ENCODE results near the gene KATNAL1.

KATNAL1 gene

DNA sequence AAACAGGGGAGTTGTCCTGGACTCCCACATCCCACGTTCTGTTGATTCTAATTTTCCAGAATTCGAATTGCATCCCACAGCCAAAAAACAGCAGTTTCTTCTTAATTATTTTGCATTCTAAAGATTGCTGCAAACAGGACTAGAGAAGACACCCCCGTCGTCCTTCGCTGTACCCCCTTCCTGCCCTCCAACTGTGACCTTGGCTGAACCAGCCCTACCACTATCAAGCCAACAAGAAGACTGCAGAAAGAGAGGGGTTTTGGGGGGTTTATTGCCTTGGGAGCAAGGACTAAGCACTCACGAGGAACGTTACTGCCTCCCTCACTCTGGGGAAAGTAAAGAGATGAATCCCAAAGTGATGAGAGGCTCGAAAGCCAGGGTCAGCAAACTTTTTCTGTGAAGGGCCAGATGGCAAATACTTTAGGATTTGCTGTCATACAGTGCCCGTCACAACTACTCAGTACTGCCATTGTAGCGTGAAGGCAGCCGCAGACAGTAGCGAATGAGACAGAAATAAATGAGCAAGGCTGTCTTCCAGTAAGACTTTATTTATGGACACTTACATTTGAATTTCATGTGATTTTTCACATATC is 32.5 kb upstream of the KATNAL1 start:
- DNase-seq = no peak
- ATAC-seq = no peak
- Mint-ChIP-seq H3K4me3 (no peak overlapping the region), H3K4me1 (peaks cover 17% of the 10 kb centered on the region), H3K27ac (no peak overlapping the region), H3K36me3 (ENCODE audit: low read depth) (no peaks in the 10 kb centered on the region), H3K9me3 (no peaks in the 10 kb centered on the region), H3K27me3 (no peaks in the 10 kb centered on the region)

DNA sequence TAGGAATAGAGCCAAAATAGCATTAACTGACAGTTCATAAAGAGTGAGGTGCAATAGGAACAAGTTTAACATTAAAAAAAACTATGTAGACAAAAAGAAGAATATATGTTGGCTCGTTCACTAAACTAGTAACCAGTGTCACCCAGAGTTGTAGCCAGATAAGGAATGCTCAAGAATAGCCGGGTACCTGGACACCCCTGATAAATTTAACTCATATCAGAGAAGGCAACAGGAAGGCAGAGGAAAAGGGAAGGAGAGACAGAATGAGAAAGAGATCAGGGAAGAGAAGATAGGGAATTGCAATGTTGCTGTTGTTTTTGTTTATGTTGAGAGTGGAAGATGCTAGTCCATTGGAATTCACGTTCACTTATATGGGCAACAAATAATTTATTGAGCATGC is 31.6 kb upstream of the KATNAL1 start:
- Mint-ChIP-seq H3K4me1 (peaks cover 20% of the 10 kb centered on the region), H3K27ac (no peak overlapping the region), H3K4me3 (no peak overlapping the region), H3K36me3 (ENCODE audit: low read depth) (no peaks in the 10 kb centered on the region), H3K9me3 (no peaks in the 10 kb centered on the region), H3K27me3 (no peaks in the 10 kb centered on the region)
- DNase-seq (no peak), ATAC-seq (no peak)

DNA sequence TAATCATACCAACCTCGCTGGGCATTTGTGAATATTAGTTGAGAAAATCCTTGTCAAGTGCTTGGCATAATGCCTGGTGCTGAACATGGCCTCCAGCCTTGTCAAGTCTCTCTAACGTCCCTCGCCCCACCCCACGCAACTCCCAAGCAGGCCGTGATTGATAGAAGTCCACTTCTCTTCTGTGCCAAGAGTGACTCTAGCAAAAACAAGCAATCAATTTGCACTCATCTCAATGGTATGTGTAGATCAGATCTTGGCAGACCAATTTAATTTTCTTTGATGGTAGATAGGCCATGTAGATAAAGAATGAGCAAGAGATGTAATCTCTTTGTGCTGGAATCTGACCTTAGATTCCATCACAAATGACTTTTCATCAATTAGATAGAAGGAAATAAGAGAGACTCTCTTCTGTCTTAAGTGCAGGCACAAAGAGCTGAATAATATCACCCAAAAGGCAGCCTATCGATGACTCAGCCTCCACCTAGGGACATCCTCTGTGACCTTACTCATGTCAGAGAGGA is 31.0 kb upstream of the KATNAL1 start:
- Mint-ChIP-seq H3K27ac (no peak overlapping the region), H3K4me3 (no peak overlapping the region), H3K27me3 (no peaks in the 10 kb centered on the region), H3K36me3 (ENCODE audit: low read depth) (no peaks in the 10 kb centered on the region), H3K4me1 (peaks cover 20% of the 10 kb centered on the region), H3K9me3 (no peaks in the 10 kb centered on the region)
- ATAC-seq = no peak
- no peak for DNase-seq

DNA sequence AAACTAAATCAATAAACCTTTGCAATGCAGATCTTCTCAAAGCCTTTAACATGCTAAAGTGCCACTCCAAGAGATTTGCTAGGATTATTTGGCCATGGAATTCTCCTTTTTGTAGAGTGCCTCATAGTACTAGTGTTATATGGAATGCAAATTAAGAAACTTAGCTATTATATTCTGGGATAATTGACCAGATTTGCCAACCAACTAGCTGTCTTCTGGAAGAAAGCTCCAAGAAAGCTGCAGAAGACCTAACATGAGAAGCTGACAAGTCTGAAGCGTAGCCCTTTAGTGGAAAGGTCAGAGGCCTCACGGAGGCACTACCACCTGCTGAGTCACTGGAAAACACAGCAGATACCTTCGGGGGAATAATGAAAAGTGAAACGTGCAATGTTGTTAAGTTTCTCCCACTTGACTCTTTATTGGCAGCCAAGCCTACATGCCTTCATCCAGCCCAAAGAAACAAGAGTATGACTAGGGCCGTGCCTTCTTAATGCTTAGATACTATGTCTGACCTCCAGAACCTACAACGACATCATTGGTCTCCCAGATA is 29.8 kb upstream of the KATNAL1 start:
- DNase-seq = no peak
- Mint-ChIP-seq H3K4me3 (no peak overlapping the region), H3K9me3 (no peaks in the 10 kb centered on the region), H3K27ac (no peak overlapping the region), H3K36me3 (ENCODE audit: low read depth) (no peaks in the 10 kb centered on the region), H3K4me1 (peaks cover 21% of the 10 kb centered on the region), H3K27me3 (peaks cover 2% of the 10 kb centered on the region)
- peak; percentile 82 for ATAC-seq

DNA sequence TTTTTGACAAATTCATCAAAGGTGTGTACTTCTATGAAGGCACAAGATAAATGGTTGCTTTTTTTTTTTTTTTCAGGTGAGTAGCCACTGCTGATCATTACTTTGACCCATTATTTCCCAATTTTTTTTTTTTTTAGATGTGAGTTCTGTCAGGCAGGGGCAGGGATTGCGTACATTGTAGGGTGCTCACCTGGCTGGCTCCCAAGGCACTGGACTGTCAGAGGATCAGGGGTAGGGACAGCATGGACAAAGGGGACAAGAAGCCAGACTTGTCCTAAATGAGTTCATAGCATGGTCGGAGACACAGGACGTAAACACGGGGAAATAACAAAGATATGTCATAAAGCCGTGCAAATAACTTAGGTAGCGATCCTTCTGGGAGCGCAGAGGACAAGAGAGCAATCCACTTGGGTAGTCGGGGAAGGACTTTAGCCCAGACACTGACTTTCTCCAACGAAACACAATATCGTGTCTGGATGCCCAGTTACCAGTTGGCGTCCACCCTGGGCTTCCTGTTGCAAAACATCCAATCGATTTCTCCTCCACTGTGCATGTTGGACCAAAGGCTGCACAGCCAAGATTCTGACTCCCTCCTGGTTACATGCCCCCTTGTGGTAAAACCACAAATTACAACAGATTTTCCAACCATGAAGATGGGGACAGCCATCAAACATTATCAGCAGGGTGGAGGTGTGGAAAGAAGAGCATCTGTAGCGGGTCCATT is 27.5 kb upstream of the KATNAL1 start:
- peaks cover 28% of the 10 kb centered on the region for H3K4me1 Mint-ChIP-seq
- DNase-seq = no peak
- no peaks in the 10 kb centered on the region for H3K9me3 Mint-ChIP-seq
- no peak for ATAC-seq
- H3K36me3 Mint-ChIP-seq (ENCODE audit: low read depth) = no peaks in the 10 kb centered on the region
- no peak overlapping the region for H3K27ac Mint-ChIP-seq
- H3K27me3 Mint-ChIP-seq = peaks cover 2% of the 10 kb centered on the region
- no peak overlapping the region for H3K4me3 Mint-ChIP-seq

DNA sequence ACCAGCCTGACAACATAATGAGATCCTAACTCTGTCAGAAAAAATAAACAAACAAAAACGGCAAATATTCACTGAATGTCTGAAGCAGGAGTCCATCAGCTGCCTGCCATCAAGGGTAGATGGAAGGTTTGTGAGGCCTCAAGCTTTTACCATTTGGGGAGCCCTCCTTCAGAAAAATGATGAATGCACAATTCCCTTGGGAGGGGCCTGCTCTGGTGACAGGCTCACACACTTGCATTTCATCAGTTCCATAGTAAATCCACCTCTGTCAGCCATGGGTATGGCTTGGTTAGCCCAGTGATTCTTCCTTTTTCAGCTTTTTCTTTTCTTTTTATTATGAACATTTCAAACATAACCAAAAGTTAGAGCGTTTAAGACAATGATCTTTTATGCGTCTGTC is 26.3 kb upstream of the KATNAL1 start:
- Mint-ChIP-seq H3K4me1 (peaks cover 28% of the 10 kb centered on the region), H3K27ac (no peak overlapping the region), H3K4me3 (no peak overlapping the region), H3K27me3 (peaks cover 2% of the 10 kb centered on the region), H3K9me3 (no peaks in the 10 kb centered on the region), H3K36me3 (ENCODE audit: low read depth) (no peaks in the 10 kb centered on the region)
- ATAC-seq (no peak), DNase-seq (no peak)

DNA sequence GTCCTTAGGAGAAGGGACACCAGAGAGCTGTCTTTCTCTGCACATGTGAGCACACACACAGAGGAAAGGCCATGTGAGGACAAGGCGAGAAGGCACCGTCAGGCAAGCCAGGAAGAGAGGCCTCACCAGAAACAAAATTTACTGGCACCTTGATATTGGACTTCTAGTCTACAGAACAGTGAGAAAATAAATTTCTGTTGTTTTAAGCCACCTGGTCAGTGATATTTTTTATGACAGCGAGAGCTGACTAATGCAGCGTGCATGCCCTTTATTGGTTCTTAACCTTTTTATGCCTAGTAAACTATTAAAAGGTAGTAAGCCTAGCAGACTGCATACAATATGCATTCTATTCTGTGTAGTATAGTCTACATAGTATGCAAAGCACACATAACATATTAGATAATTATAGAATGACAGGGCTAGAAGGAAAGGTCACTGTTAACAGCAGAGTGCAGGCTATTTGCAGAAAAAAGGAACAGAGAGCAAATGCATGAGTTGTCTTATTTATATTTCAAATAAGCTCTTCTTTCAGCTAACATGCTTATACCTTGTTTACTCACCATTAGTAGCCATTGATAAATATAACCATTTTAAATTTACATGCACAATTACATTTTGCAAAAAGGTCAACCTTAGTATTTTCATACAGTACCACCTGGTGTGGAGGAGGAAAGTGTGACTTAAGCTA is 25.2 kb upstream of the KATNAL1 start:
- Mint-ChIP-seq H3K36me3 (ENCODE audit: low read depth) (no peaks in the 10 kb centered on the region), H3K27me3 (peaks cover 2% of the 10 kb centered on the region), H3K27ac (no peak overlapping the region), H3K4me3 (no peak overlapping the region), H3K9me3 (no peaks in the 10 kb centered on the region), H3K4me1 (peaks cover 23% of the 10 kb centered on the region)
- no peak for ATAC-seq
- no peak for DNase-seq

DNA sequence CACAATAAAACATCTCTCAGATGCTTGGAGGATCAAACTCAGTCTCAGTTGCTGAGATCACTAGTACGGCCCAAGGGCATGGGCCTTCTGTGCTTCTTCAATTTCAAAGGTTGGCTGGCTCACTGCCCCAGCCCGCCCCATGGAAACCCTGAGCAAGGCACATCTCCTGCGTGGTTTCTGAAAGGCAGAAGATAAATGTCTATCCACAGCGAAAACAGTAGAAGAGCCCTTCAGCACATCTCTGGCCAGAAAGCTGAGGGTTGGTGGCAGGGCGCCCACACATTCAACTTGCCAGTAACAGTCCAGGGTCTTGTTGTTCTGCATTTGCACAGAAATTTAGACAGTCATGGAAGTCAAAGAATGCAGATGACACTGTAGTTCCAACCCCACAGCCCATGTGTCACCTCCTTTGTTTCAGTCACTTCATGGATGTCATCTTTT is 24.0 kb upstream of the KATNAL1 start:
- no peak for DNase-seq
- peaks cover 12% of the 10 kb centered on the region for H3K4me1 Mint-ChIP-seq
- H3K4me3 Mint-ChIP-seq = no peak overlapping the region
- ATAC-seq = peak; percentile 73
- peaks cover 2% of the 10 kb centered on the region for H3K27me3 Mint-ChIP-seq
- H3K27ac Mint-ChIP-seq = no peak overlapping the region
- H3K9me3 Mint-ChIP-seq = no peaks in the 10 kb centered on the region
- H3K36me3 Mint-ChIP-seq (ENCODE audit: low read depth) = no peaks in the 10 kb centered on the region

DNA sequence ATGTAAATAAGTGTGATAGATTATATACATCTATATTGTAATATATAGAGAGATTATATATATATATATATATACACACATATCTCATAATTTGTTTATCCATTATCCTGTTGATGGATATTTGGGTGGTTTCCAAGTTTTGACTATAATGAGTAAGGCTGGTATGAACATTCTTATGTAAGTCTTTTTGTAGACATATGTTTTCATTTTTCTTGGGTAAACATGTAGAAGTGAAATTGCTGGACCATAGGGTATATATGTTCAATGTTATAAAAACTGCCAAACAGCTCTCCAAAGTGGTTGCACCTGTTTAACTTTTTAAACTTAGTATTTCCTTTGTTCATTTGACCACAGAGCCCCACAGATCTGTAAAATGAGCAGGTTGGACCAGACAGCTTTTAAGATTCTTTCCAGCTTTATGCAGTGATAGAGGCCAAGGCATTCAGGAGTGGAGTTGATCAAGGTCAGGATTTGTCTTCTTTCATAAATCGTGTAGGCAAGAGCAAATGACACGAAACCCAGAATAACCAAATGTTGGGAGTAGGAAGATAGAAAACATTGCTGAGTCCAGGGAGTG is 21.7 kb upstream of the KATNAL1 start:
- no peak overlapping the region for H3K4me3 Mint-ChIP-seq
- no peaks in the 10 kb centered on the region for H3K36me3 Mint-ChIP-seq (ENCODE audit: low read depth)
- H3K27me3 Mint-ChIP-seq = peaks cover 2% of the 10 kb centered on the region
- H3K27ac Mint-ChIP-seq = no peak overlapping the region
- peaks cover 9% of the 10 kb centered on the region for H3K4me1 Mint-ChIP-seq
- ATAC-seq = no peak
- no peaks in the 10 kb centered on the region for H3K9me3 Mint-ChIP-seq
- DNase-seq = no peak

DNA sequence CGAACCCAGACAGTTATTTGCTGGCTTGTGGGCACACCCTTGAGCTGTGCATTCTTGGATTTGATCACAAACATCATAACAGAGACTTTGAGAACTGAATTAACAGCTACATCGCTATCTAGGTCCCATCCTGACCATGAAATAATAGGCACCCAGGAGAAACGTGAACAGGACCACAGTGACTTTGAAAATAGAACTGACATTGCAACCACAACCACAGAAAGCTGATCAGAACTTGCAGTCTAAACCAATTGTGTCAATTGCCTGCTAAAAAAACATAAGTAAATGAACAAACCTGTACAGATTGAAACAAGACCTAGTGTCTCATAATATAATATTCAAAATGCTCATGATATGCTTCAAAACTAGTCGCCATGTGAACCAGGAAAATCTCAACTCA is 18.3 kb upstream of the KATNAL1 start:
- DNase-seq (no peak), ATAC-seq (no peak)
- no peaks in the 10 kb centered on the region for H3K9me3 Mint-ChIP-seq
- no peaks in the 10 kb centered on the region for H3K4me1 Mint-ChIP-seq
- no peak overlapping the region for H3K4me3 Mint-ChIP-seq
- H3K27ac Mint-ChIP-seq = no peak overlapping the region
- no peaks in the 10 kb centered on the region for H3K27me3 Mint-ChIP-seq
- H3K36me3 Mint-ChIP-seq (ENCODE audit: low read depth) = no peaks in the 10 kb centered on the region

DNA sequence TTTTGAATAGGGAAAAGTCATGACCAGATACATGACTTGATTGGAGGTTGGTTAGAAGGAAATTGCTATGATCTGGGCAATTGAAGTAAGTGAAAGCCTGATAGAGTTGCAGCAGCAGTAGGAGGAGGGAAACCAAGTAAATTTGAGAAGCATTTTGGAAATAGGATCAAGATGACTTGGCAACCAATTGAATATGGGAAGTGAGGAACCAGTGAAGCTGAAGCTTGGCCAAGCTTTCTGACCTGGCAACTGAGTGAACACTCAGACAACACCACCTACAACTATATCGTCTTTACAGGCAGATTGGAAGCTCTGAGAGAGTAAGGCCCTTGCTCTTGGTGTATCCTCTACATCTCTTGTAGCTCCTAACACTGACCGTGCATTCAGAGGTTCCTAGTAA is 16.2 kb upstream of the KATNAL1 start:
- H3K4me1 Mint-ChIP-seq = no peaks in the 10 kb centered on the region
- H3K9me3 Mint-ChIP-seq = no peaks in the 10 kb centered on the region
- no peak overlapping the region for H3K4me3 Mint-ChIP-seq
- H3K27me3 Mint-ChIP-seq = no peaks in the 10 kb centered on the region
- no peak for ATAC-seq
- no peaks in the 10 kb centered on the region for H3K36me3 Mint-ChIP-seq (ENCODE audit: low read depth)
- no peak for DNase-seq
- H3K27ac Mint-ChIP-seq = no peak overlapping the region

DNA sequence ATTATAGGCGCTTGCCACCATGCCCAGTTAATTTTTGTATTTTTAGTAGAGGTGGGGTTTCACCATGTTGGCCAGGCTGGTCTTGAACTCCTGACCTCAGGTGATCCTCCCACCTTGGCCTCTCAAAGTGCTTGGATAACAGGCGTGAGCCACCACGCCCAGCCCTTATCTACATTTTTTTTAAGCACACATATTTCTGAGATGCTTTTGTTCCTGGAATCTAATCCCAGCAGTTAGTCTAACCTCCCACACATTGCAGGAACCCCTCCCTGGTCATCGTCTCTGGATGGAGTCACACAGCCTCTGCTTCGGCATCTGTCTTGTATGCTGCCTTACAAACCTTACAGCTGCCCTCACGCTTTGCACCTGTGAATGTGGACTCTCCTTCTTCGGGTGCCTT is 15.1 kb upstream of the KATNAL1 start:
- no peaks in the 10 kb centered on the region for H3K9me3 Mint-ChIP-seq
- no peak overlapping the region for H3K27ac Mint-ChIP-seq
- H3K4me1 Mint-ChIP-seq = no peaks in the 10 kb centered on the region
- ATAC-seq = no peak
- H3K27me3 Mint-ChIP-seq = no peaks in the 10 kb centered on the region
- no peak for DNase-seq
- H3K4me3 Mint-ChIP-seq = no peak overlapping the region
- no peaks in the 10 kb centered on the region for H3K36me3 Mint-ChIP-seq (ENCODE audit: low read depth)

DNA sequence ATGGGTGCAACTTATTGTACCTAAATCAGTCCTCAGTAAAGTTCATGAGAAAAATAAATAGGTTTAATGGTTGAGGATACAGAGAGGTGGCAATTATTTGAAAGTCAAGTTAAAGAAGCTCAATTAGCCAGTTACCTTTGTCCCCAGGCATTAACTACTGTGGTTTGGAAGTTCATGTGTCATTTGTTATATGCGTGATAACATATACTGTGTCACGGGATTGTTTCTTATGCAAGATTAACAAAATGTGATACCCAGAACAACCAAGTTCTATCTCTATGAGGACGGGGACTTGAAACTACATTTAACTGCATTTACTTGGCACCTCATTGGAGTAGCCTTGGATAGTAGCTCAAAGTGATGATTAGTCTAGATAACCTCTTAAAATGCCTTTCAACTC is 13.9 kb upstream of the KATNAL1 start:
- Mint-ChIP-seq H3K4me3 (no peak overlapping the region), H3K36me3 (ENCODE audit: low read depth) (no peaks in the 10 kb centered on the region), H3K27me3 (no peaks in the 10 kb centered on the region), H3K27ac (no peak overlapping the region), H3K9me3 (no peaks in the 10 kb centered on the region), H3K4me1 (no peaks in the 10 kb centered on the region)
- DNase-seq (no peak), ATAC-seq (no peak)

DNA sequence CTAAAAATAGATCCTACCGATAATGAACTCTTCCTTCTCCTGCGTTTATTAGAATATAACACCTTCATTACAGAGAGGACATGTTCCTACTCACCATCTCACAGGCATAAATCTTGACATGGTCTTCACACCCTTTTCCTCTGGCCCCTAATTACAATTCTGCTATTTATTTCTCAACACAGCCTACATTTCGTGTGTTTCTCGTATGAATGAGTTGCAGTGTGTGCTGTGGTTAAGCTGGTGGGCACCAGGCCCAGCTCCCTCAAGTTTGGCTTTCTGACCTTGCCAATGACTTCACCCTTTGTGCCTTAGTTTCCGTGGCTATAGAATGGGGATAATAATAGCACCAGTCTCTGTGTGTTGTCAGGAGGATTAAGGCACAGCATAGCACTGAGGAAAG is 12.3 kb upstream of the KATNAL1 start:
- no peak overlapping the region for H3K27ac Mint-ChIP-seq
- H3K36me3 Mint-ChIP-seq (ENCODE audit: low read depth) = no peaks in the 10 kb centered on the region
- ATAC-seq = no peak
- no peaks in the 10 kb centered on the region for H3K27me3 Mint-ChIP-seq
- H3K4me1 Mint-ChIP-seq = peaks cover 3% of the 10 kb centered on the region
- DNase-seq = no peak
- no peaks in the 10 kb centered on the region for H3K9me3 Mint-ChIP-seq
- H3K4me3 Mint-ChIP-seq = no peak overlapping the region
